ENCODE data around the gene ADH7.

DNA sequence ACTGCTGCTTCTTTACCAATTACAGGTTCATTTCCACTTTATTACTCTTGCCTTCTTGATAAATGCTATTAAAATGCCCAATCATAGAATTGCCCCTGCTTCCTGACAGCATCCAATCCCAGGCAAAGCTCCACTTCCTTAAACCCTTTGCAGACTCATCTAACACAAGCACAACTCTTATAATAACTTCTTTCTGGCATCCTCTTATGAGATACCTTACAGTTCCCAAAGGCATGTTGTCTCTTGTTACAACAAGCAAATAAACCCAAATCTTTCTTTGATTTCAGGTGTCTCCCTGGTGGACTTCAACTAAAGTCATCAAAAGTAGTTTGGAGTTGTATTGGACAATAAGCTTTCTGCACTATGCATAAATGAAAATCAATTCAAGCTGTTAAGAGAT is 22.5 kb upstream of the ADH7 start:
- TF ChIP-seq SPI1 (IDR thresholded peaks at IDR 0.05; ENCODE audit: low read depth, low read length) (no peak), POU2F2 (IDR thresholded peaks at IDR 0.05; ENCODE audit: low read depth, low read length) (no peak)
